ENCODE measurements around the gene POLD2. TPM values are rescaled to one million over a fixed set of nuclear protein-coding genes. Genes with fewer than 3 reads are reported as not detected.
"Not testable (repeated sequence)": the region's sequence is repeated elsewhere in the genome, so short reads cannot be mapped to it uniquely, and the experiment has no call there.

Gene POLD2
- 185 and 198 TPM in 2 replicates for total RNA-seq (2014; rRNA removed; shearing (Covaris generic))

GRCh38 chr7:44123190-44124003 is at the start of gene POLD2:
Gene POLD2 (minus strand): TSS chr7:44123548. CDS start chr7:44122053, 1,495 bp downstream.
- DNase-seq (ENCODE audit: low spot score) = peak; percentile 99

- DNase-seq (ENCODE audit: low spot score) = no peak
Measured at GRCh38 chr7:44172803-44173424, 49.6 kb upstream of the POLD2 start.

- DNase-seq (ENCODE audit: low spot score) = no peak
Measured at GRCh38 chr7:44172352-44172751, 49.0 kb upstream of the POLD2 start.

GRCh38 chr7:44171901-44172300 is 48.6 kb upstream of the POLD2 start:
- DNase-seq (ENCODE audit: low spot score) = not testable (repeated sequence)

GRCh38 chr7:44167920-44168319 is 44.6 kb upstream of the POLD2 start:
- no peak for DNase-seq (ENCODE audit: low spot score)

- peak; percentile 100 for DNase-seq (ENCODE audit: low spot score)
Measured at GRCh38 chr7:44163591-44163990, 40.2 kb upstream of the POLD2 start.

- DNase-seq (ENCODE audit: low spot score) = no peak
Measured at GRCh38 chr7:44162785-44163395, 39.5 kb upstream of the POLD2 start.

- peak; percentile 55 for DNase-seq (ENCODE audit: low spot score)
Measured at GRCh38 chr7:44162179-44162578, 38.8 kb upstream of the POLD2 start.

GRCh38 chr7:44161371-44161770 is 38.0 kb upstream of the POLD2 start:
- DNase-seq (ENCODE audit: low spot score) = no peak

- no peak for DNase-seq (ENCODE audit: low spot score)
Measured at GRCh38 chr7:44159824-44160630, 36.7 kb upstream of the POLD2 start.

- DNase-seq (ENCODE audit: low spot score) = no peak
Measured at GRCh38 chr7:44158873-44159631, 35.7 kb upstream of the POLD2 start.

- no peak for DNase-seq (ENCODE audit: low spot score)
Measured at GRCh38 chr7:44158096-44158872, 34.9 kb upstream of the POLD2 start.

- no peak for DNase-seq (ENCODE audit: low spot score)
Measured at GRCh38 chr7:44157116-44158080, 34.0 kb upstream of the POLD2 start.

GRCh38 chr7:44156453-44157010 is 33.2 kb upstream of the POLD2 start:
- no peak for DNase-seq (ENCODE audit: low spot score)

GRCh38 chr7:44155191-44156185 is 32.1 kb upstream of the POLD2 start:
- DNase-seq (ENCODE audit: low spot score) = no peak

- DNase-seq (ENCODE audit: low spot score) = no peak
Measured at GRCh38 chr7:44154703-44155102, 31.4 kb upstream of the POLD2 start.

GRCh38 chr7:44153948-44154335 is 30.6 kb upstream of the POLD2 start:
- no peak for DNase-seq (ENCODE audit: low spot score)
